ENCODE measurements around the gene UQCR10.

DNA sequence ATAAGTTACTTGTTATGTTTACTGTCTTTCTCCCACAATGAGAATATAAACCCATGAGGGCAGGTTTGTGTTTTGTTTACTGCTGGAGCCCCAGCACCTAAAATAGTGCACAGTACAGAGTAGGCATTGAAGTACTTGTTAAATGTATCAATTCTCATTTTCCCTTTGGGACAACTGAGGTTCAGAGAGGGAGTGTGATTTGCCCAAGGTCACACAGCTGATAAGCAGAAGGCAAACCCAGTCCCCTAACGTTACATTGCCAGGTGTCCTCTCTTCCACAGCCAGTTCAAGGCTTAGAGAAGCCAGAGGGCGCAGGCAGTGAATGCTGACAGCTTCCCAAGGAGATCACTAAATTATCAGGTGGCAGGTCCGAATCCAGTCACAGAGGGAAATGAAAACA, 17.1 kb upstream of the UQCR10 start:
- TF ChIP-seq CTCF (IDR thresholded peaks at IDR 0.05; ENCODE audit: borderline replicate concordance, extremely low read depth, low read length, poor library complexity, severe bottlenecking) (no peak), EZH2 (IDR thresholded peaks at IDR 0.05; ENCODE audit: borderline replicate concordance, low read depth, low read length, severe bottlenecking) (no peak)

All from DND-41 (cell line).